Endothelial cell (in vitro differentiated cells): Measurements from ENCODE around the gene VSTM2A. TPM values are rescaled to one million over a fixed set of nuclear protein-coding genes. Genes with fewer than 3 reads are reported as not detected.

Experiments
- DNase-seq: peaks from one replicate; pipeline ENCODE4 v3.0.0; 2021; ENCODE audit warnings: low spot score
- H3K27ac Mint-ChIP-seq: one replicate; pipeline ENCODE4 v1.8.0; 2021; ENCODE audit warnings: mixed read lengths, inconsistent platforms; ENCODE audit not compliant: unreplicated experiment
- H3K27me3 Mint-ChIP-seq: one replicate; pipeline ENCODE4 v1.8.0; 2021; ENCODE audit warnings: mild to moderate bottlenecking, moderate library complexity, mixed read lengths, inconsistent platforms; ENCODE audit not compliant: unreplicated experiment
- H3K36me3 Mint-ChIP-seq: one replicate; pipeline ENCODE4 v1.8.0; 2021; ENCODE audit warnings: mild to moderate bottlenecking, low read depth, mixed read lengths, inconsistent platforms; ENCODE audit not compliant: unreplicated experiment
- H3K4me1 Mint-ChIP-seq: one replicate; pipeline ENCODE4 v1.8.0; 2021; ENCODE audit warnings: mild to moderate bottlenecking, mixed read lengths, inconsistent platforms; ENCODE audit not compliant: unreplicated experiment
- H3K4me3 Mint-ChIP-seq: one replicate; pipeline ENCODE4 v1.8.0; 2021; ENCODE audit warnings: mild to moderate bottlenecking, mixed read lengths, inconsistent platforms; ENCODE audit not compliant: unreplicated experiment
- H3K9me3 Mint-ChIP-seq: one replicate; pipeline ENCODE4 v1.8.0; 2021; ENCODE audit warnings: mixed read lengths, inconsistent platforms; ENCODE audit not compliant: unreplicated experiment
- CTCF ChIP-seq: fragments of 200-600 bp; sonication (generic); IDR thresholded peaks from one replicate; pipeline ENCODE4 v1.5.0; 2021; ENCODE audit warnings: antibody characterized with exemption; ENCODE audit not compliant: unreplicated experiment
- total RNA-seq: library from RNA; stranded (reverse); fragmentation: NEBNext Ultra II Directional; extraction: Animal tissue kit (Norgen Biotek cat#: 25700); gene quantifications from one replicate; pipeline ENCODE4 v1.2.1, GENCODE V29; 2021; ENCODE audit not compliant: unreplicated experiment

VSTM2A gene
- total RNA-seq, 1 donor from 2014 or later = 1.2 TPM

- peak overlapping the region; percentile 86 for H3K4me3 Mint-ChIP-seq
- H3K27me3 Mint-ChIP-seq = no peaks in the 10 kb centered on the region
- no peak overlapping the region for H3K27ac Mint-ChIP-seq
- H3K4me1 Mint-ChIP-seq = peaks cover 16% of the 10 kb centered on the region
- no peak for TF ChIP-seq CTCF
- H3K9me3 Mint-ChIP-seq = no peaks in the 10 kb centered on the region
- no peak for DNase-seq
- H3K36me3 Mint-ChIP-seq = no peaks in the 10 kb centered on the region
Observed at GRCh38 chr7:54544149-54544526, 2.0 kb downstream of the VSTM2A start.

GRCh38 chr7:54544527-54545240 lies 2.5 kb downstream of the VSTM2A start:
- no peak for TF ChIP-seq CTCF
- peak; percentile 35 for DNase-seq
- Mint-ChIP-seq H3K27ac (no peak overlapping the region), H3K4me3 (peak overlapping the region; percentile 86), H3K4me1 (peaks cover 16% of the 10 kb centered on the region), H3K27me3 (no peaks in the 10 kb centered on the region), H3K36me3 (no peaks in the 10 kb centered on the region), H3K9me3 (no peaks in the 10 kb centered on the region)

- H3K27ac Mint-ChIP-seq = no peak overlapping the region
- no peaks in the 10 kb centered on the region for H3K36me3 Mint-ChIP-seq
- no peaks in the 10 kb centered on the region for H3K27me3 Mint-ChIP-seq
- H3K9me3 Mint-ChIP-seq = no peaks in the 10 kb centered on the region
- DNase-seq = no peak
- H3K4me3 Mint-ChIP-seq = no peak overlapping the region
- TF ChIP-seq CTCF = no peak
- peaks cover 16% of the 10 kb centered on the region for H3K4me1 Mint-ChIP-seq
Observed at GRCh38 chr7:54545241-54545563, 3.0 kb downstream of the VSTM2A start.

- no peak overlapping the region for H3K27ac Mint-ChIP-seq
- peak overlapping the region; percentile 79 for H3K4me3 Mint-ChIP-seq
- DNase-seq = peak; percentile 79
- H3K27me3 Mint-ChIP-seq = no peaks in the 10 kb centered on the region
- TF ChIP-seq CTCF = peak; percentile 28
- H3K36me3 Mint-ChIP-seq = no peaks in the 10 kb centered on the region
- H3K4me1 Mint-ChIP-seq = peaks cover 16% of the 10 kb centered on the region
- H3K9me3 Mint-ChIP-seq = no peaks in the 10 kb centered on the region
Observed at GRCh38 chr7:54546081-54546985, 4.2 kb downstream of the VSTM2A start.

- Mint-ChIP-seq H3K9me3 (no peaks in the 10 kb centered on the region), H3K4me3 (no peak overlapping the region), H3K27ac (no peak overlapping the region), H3K27me3 (no peaks in the 10 kb centered on the region), H3K36me3 (no peaks in the 10 kb centered on the region), H3K4me1 (peaks cover 13% of the 10 kb centered on the region)
- no peak for TF ChIP-seq CTCF
- DNase-seq = no peak
Observed at GRCh38 chr7:54546986-54547314, 4.8 kb downstream of the VSTM2A start.
